IPS-NIHi11 (cell line): ENCODE data around the gene INPP5B.

Source experiments
- DNase-seq: peaks from one replicate; pipeline ENCODE4 v3.0.0; 2012; ENCODE audit warnings: mixed read lengths, low spot score

Gene INPP5B

GRCh38 chr1:37836788-37837187 is 110.1 kb downstream of the INPP5B start:
- no peak for DNase-seq

- no peak for DNase-seq
Measured at GRCh38 chr1:37831809-37832208, 115.0 kb downstream of the INPP5B start.

- no peak for DNase-seq
Measured at GRCh38 chr1:37831109-37831508, 115.7 kb downstream of the INPP5B start.

- DNase-seq = no peak
Measured at GRCh38 chr1:37828410-37829074, 118.3 kb downstream of the INPP5B start.

GRCh38 chr1:37825506-37825905 is 121.3 kb downstream of the INPP5B start:
- DNase-seq = no peak

GRCh38 chr1:37824001-37824400 is 122.9 kb downstream of the INPP5B start:
- DNase-seq = no peak

- DNase-seq = no peak
Measured at GRCh38 chr1:37822906-37823815, 123.7 kb downstream of the INPP5B start.

GRCh38 chr1:37821481-37821880 is 125.4 kb downstream of the INPP5B start:
- DNase-seq = no peak

- peak; percentile 19 for DNase-seq
Measured at GRCh38 chr1:37817481-37817880, 129.4 kb downstream of the INPP5B start.

- no peak for DNase-seq
Measured at GRCh38 chr1:37814252-37814651, 132.6 kb downstream of the INPP5B start.

GRCh38 chr1:37813529-37814145 is 133.2 kb downstream of the INPP5B start:
- no peak for DNase-seq

- peak; percentile 76 for DNase-seq
Measured at GRCh38 chr1:37811027-37811655, 135.7 kb downstream of the INPP5B start.
